IMR-90 (cell line): ENCODE data around the gene PHB1. TPM values are rescaled to one million over a fixed set of nuclear protein-coding genes. Genes with fewer than 3 reads are reported as not detected.
"Not testable (repeated sequence)": the region's sequence is repeated elsewhere in the genome, so short reads cannot be mapped to it uniquely, and the experiment has no call there.

Experiments
- ATAC-seq: fragments of 200-7000 bp; cut with Tn5 transposase; 2 replicates; pipeline ENCODE4 v1.9.1; 2020; ENCODE audit warnings: low read depth, mild to moderate bottlenecking, moderate library complexity
- BruUV-seq: library from RNA; stranded (reverse); fragments of 400-500 nt; replicated peaks from 2 replicates; lab custom pipeline; 2021; lab: Mats Ljungman, UMichigan
- CTCF ChIA-PET: fragments of 300-600 bp; formaldehyde crosslinking; extraction: SDS; loops from one replicate; lab custom pipeline; 2021; ENCODE audit warnings: antibody characterized with exemption; lab: Yijun Ruan, JAX
- POLR2A ChIA-PET: fragments of 300-600 bp; sonication (Branson Sonifier 250); formaldehyde crosslinking; loops from one replicate; lab custom pipeline; 2022; ENCODE audit warnings: antibody characterized with exemption; ENCODE audit not compliant: unreplicated experiment; lab: Charles Lee
- DNase-seq: peaks from one replicate; pipeline ENCODE4 v3.0.0; 2013
- H2AFZ ChIP-seq: replicated peaks from 2 replicates; pipeline ENCODE3; 2013; ENCODE audit warnings: low read length, mild to moderate bottlenecking; ENCODE audit not compliant: poor library complexity
- H2AK5ac ChIP-seq: 2 replicates; pipeline ENCODE4 v1.6.1; 2013; ENCODE audit warnings: low read depth, low read length, inconsistent platforms
- H2AK9ac ChIP-seq: replicated peaks from 2 replicates; pipeline ENCODE3; 2013; ENCODE audit warnings: mild to moderate bottlenecking, low read depth, low read length, moderate library complexity; ENCODE audit not compliant: poor library complexity
- H2BK120ac ChIP-seq: 2 replicates; pipeline ENCODE4 v1.6.1; 2013; ENCODE audit warnings: low read depth, low read length, inconsistent platforms
- H2BK15ac ChIP-seq: 3 replicates; pipeline ENCODE4 v1.6.1; 2013; ENCODE audit warnings: low read depth, low read length, inconsistent platforms
- H2BK20ac ChIP-seq: 2 replicates; pipeline ENCODE4 v1.6.1; 2013; ENCODE audit warnings: low read depth, mild to moderate bottlenecking, inconsistent platforms, low read length, moderate library complexity
- H2BK5ac ChIP-seq: 2 replicates; pipeline ENCODE4 v1.6.1; 2013; ENCODE audit warnings: mild to moderate bottlenecking, low read depth, low read length, inconsistent platforms; ENCODE audit not compliant: poor library complexity, severe bottlenecking
- H3K14ac ChIP-seq: replicated peaks from 2 replicates; pipeline ENCODE4 v1.6.1; 2013; ENCODE audit warnings: low read depth, low read length, inconsistent platforms
- H3K18ac ChIP-seq: 2 replicates; pipeline ENCODE4 v1.6.1; 2013; ENCODE audit warnings: low read depth, low read length, control low read depth
- H3K23ac ChIP-seq: 2 replicates; pipeline ENCODE4 v1.6.1; 2013; ENCODE audit warnings: low read depth, low read length, inconsistent platforms
- H3K27ac ChIP-seq: 2 replicates; pipeline ENCODE4 v1.5.1; 2013; ENCODE audit warnings: mild to moderate bottlenecking, control low read depth, low read length; ENCODE audit not compliant: insufficient read depth
- H3K27me3 ChIP-seq: 2 replicates; pipeline ENCODE4 v1.6.1; 2013; ENCODE audit warnings: low read length; ENCODE audit not compliant: control insufficient read depth, insufficient read depth
- H3K36me3 ChIP-seq: 2 replicates; pipeline ENCODE4 v1.6.1; 2013; ENCODE audit warnings: low read length, mixed read lengths; ENCODE audit not compliant: control insufficient read depth, insufficient read depth
- H3K4ac ChIP-seq: 2 replicates; pipeline ENCODE4 v1.6.1; 2013; ENCODE audit warnings: low read depth, low read length, inconsistent platforms
- H3K4me1 ChIP-seq: 2 replicates; pipeline ENCODE4 v1.6.1; 2013; ENCODE audit warnings: low read length, mixed read lengths; ENCODE audit not compliant: control insufficient read depth, insufficient read depth
- H3K4me2 ChIP-seq: 2 replicates; pipeline ENCODE4 v1.6.1; 2013; ENCODE audit warnings: low read depth, mild to moderate bottlenecking, control low read depth, low read length, moderate library complexity
- H3K4me3 ChIP-seq: 2 replicates; pipeline ENCODE4 v1.5.1; 2013; ENCODE audit warnings: low read depth, mild to moderate bottlenecking, control low read depth, low read length, moderate library complexity; ENCODE audit not compliant: insufficient read depth
- H3K56ac ChIP-seq: 2 replicates; pipeline ENCODE4 v1.6.1; 2013; ENCODE audit warnings: low read length, inconsistent platforms; ENCODE audit not compliant: insufficient read depth; ENCODE audit errors: extremely low read depth
- H3K79me1 ChIP-seq, 2 experiments: 2 replicates each; pipeline ENCODE4 v1.6.1; 2013; ENCODE audit warnings: low read length in 2 of 2, inconsistent platforms in 1 of 2, low read depth in 1 of 2
- H3K9ac ChIP-seq: 2 replicates; pipeline ENCODE4 v1.6.1; 2013; ENCODE audit warnings: low read depth, low read length, control low read depth
- H3K9me1 ChIP-seq: 2 replicates; pipeline ENCODE4 v1.6.1; 2013; ENCODE audit warnings: low read length, inconsistent platforms; ENCODE audit not compliant: insufficient read depth
- H3K9me3 ChIP-seq: 2 replicates; pipeline ENCODE4 v1.6.1; 2013; ENCODE audit warnings: low read length; ENCODE audit not compliant: control insufficient read depth, insufficient read depth
- H4K20me1 ChIP-seq: 2 replicates; pipeline ENCODE4 v1.6.1; 2013; ENCODE audit warnings: low read length, inconsistent platforms; ENCODE audit not compliant: insufficient read depth
- H4K5ac ChIP-seq: 2 replicates; pipeline ENCODE4 v1.6.1; 2013; ENCODE audit warnings: mild to moderate bottlenecking, low read depth, low read length, control low read depth
- H4K8ac ChIP-seq, 2 experiments: 2 replicates each; pipeline ENCODE4 v1.6.1; 2013; ENCODE audit warnings: low read depth in 2 of 2, low read length in 2 of 2, control low read depth in 1 of 2, inconsistent platforms in 1 of 2
- H4K91ac ChIP-seq: 2 replicates; pipeline ENCODE4 v1.6.1; 2013; ENCODE audit warnings: low read depth, low read length, inconsistent platforms; ENCODE audit not compliant: insufficient read depth
- FOS ChIP-seq: fragments of 150-350 bp; IDR thresholded peaks from 2 replicates; pipeline ENCODE4 v1.6.1; 2016; ENCODE audit warnings: low read depth, low read length
- WGBS, 2 experiments: methylation state at CpG; one replicate each; pipeline versions ENCODE4 v1.1.5 to v1.1.7; 2013; ENCODE audit warnings: missing lambda C conversion rate in 2 of 2; ENCODE audit not compliant: insufficient read length in 1 of 2; ENCODE audit errors: extremely low coverage in 2 of 2; 5-methylcytosine and 5-hydroxymethylcytosine counted together
- dilution Hi-C: fragments of 300-500 bp; cut with HindIII; formaldehyde crosslinking; loops from one replicate; pipeline ENCODE4 v1.14.3; 2018; ENCODE audit warnings: low sequenced_read_pairs; ENCODE audit not compliant: unreplicated experiment
- in situ Hi-C: fragments of 300-500 bp; cut with MboI; formaldehyde crosslinking; loops from 3 replicates; pipeline ENCODE4 v1.14.3; 2019; ENCODE audit warnings: low sequenced_read_pairs, inconsistent platforms, mixed read lengths
- intact Hi-C: fragments of 100-400 bp; cut with micrococcal nuclease; formaldehyde crosslinking; loops from 2 replicates; pipeline ENCODE4 v1.10.0; 2022
- polyA plus RNA-seq, 3 experiments: library from polyadenylated mRNA; depleted of rRNA; stranded (reverse); fragments of >200 nt; gene quantifications; 2 replicates each; pipeline ENCODE4 v1.2.3, GENCODE V29; 2012; ENCODE audit warnings: low replicate concordance in 1 of 3
- total RNA-seq: library from RNA; depleted of rRNA; stranded (reverse); fragments of >200 nt; gene quantifications from 2 replicates; pipeline ENCODE4 v1.2.3, GENCODE V29; 2012
- TF ChIP-seq, protein P1 (sequence below): conservative IDR thresholded peaks from 2 replicates; pipeline ENCODE4 v1.5.1; 2012; ENCODE audit warnings: mild to moderate bottlenecking, low read depth, low read length, improper control_type of control experiment

PHB1 gene
- total and polyA plus RNA-seq, 2 of the 4 experiments (the other 2 are of a cell fraction): 283 to 294 TPM

DNA sequence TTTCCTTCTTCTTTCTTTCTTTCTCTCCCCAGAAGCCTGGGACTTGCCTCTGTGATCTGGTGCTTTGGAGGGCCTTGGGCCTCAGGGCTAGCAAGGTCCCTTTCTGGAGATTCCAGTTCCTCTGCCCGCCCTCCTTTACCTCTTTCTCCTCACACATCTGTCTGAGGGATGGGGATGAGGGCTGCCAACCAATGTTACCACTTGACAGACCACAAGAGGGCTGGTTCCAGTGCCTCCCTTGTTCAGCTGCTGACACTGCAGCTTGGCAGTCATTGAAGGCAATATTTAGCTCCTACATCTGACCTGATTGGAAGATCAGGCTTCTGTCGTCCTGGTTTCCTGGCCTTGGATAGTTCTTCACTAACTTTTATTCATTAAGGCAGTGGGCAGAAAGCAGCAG lies 49.0 kb downstream of the PHB1 start:
- H3K9me3 ChIP-seq: no peaks in the 10 kb centered on the region
- POLR2A ChIA-PET: no interaction called here
- no peaks in the 10 kb centered on the region for H3K27me3 ChIP-seq
- CTCF ChIA-PET: no interaction called here
- dilution Hi-C loops: no loop called here
- H4K5ac ChIP-seq: no peak overlapping the region
- H3K14ac ChIP-seq: no peak overlapping the region
- TF ChIP-seq FOS: no peak
- TF ChIP-seq, protein P1, sequence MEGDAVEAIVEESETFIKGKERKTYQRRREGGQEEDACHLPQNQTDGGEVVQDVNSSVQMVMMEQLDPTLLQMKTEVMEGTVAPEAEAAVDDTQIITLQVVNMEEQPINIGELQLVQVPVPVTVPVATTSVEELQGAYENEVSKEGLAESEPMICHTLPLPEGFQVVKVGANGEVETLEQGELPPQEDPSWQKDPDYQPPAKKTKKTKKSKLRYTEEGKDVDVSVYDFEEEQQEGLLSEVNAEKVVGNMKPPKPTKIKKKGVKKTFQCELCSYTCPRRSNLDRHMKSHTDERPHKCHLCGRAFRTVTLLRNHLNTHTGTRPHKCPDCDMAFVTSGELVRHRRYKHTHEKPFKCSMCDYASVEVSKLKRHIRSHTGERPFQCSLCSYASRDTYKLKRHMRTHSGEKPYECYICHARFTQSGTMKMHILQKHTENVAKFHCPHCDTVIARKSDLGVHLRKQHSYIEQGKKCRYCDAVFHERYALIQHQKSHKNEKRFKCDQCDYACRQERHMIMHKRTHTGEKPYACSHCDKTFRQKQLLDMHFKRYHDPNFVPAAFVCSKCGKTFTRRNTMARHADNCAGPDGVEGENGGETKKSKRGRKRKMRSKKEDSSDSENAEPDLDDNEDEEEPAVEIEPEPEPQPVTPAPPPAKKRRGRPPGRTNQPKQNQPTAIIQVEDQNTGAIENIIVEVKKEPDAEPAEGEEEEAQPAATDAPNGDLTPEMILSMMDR: peak; percentile 14; the same call in 1 of the 2 replicates
- H3K36me3 ChIP-seq: no peaks in the 10 kb centered on the region
- H4K91ac ChIP-seq: no peak overlapping the region
- intact Hi-C loops: no loop called here
- H3K56ac ChIP-seq: no peak overlapping the region
- H3K4me2 ChIP-seq: no peak overlapping the region
- no peak overlapping the region for H2AFZ ChIP-seq
- no CpG with 5 or more reads among the region's 2 CpGs for WGBS, 2 experiments
- no peak overlapping the region for H3K27ac ChIP-seq
- H2AK9ac ChIP-seq: no peak overlapping the region
- H2AK5ac ChIP-seq: no peak overlapping the region
- H4K8ac ChIP-seq: no peak overlapping the region
- in situ Hi-C loops: no loop called here
- no peak overlapping the region for H3K18ac ChIP-seq
- H2BK15ac ChIP-seq: no peak overlapping the region
- H2BK5ac ChIP-seq: no peak overlapping the region
- H2BK20ac ChIP-seq: no peak overlapping the region
- H3K79me1 ChIP-seq: peaks cover 7 to 8% of the 10 kb centered on the region in 2 experiments
- peaks cover 6% of the 10 kb centered on the region for H4K20me1 ChIP-seq
- DNase-seq: no peak
- H3K9ac ChIP-seq: no peak overlapping the region
- H2BK120ac ChIP-seq: no peak overlapping the region
- no peak overlapping the region for H3K4me3 ChIP-seq
- H3K4me1 ChIP-seq: peaks cover 2% of the 10 kb centered on the region; the same call in 1 of the 2 replicates
- no peak overlapping the region for H3K23ac ChIP-seq
- ATAC-seq: no peak
- peaks cover 2% of the 10 kb centered on the region; the same call in 1 of the 2 replicates for H3K9me1 ChIP-seq
- no peak overlapping the region for H3K4ac ChIP-seq
- no TSS peak for BruUV-seq

DNA sequence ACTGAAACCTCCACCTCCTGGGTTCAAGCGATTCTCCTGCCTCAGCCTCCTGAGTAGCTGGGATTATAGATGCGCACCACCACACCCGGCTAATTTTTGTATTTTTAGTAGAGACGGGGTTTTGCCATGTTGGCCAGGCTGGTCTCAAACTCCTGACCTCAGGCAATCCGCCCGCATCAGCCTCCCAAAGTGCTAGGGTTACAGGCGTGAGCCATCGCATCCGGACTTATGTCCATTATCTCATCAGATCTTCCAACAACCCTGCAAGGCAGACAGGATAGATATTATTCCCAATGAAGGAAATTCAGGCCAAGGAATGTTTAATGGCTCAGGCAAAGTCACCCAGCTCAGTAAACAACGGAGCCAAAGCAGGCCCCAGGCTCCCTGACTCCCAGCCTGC lies 49.6 kb downstream of the PHB1 start:
- not testable (repeated sequence) for H4K8ac ChIP-seq, H3K27me3 ChIP-seq
- no CpG with 5 or more reads among the region's 10 CpGs for WGBS, 2 experiments

More for the DNA sequence above, 49.6 kb downstream of the PHB1 start:
- H2BK5ac ChIP-seq, POLR2A ChIA-PET, H3K36me3 ChIP-seq, BruUV-seq, H2BK120ac ChIP-seq, H3K18ac ChIP-seq, CTCF ChIA-PET, H4K91ac ChIP-seq, dilution Hi-C loops, H3K9ac ChIP-seq, H3K4me1 ChIP-seq, H4K5ac ChIP-seq, intact Hi-C loops, H2AK5ac ChIP-seq, H2BK20ac ChIP-seq, H3K56ac ChIP-seq, H2AFZ ChIP-seq, H3K14ac ChIP-seq, H3K23ac ChIP-seq, H3K27ac ChIP-seq, DNase-seq, ATAC-seq, H3K9me3 ChIP-seq, H3K4me3 ChIP-seq, H2AK9ac ChIP-seq, H3K9me1 ChIP-seq, H3K4me2 ChIP-seq, H3K4ac ChIP-seq, H2BK15ac ChIP-seq, in situ Hi-C loops: not testable (repeated sequence)
- Histone ChIP-seq H4K20me1 (peaks cover 11% of the 10 kb centered on the region), H3K79me1 (peaks cover 12 to 14% of the 10 kb centered on the region in 2 experiments)
